ENCODE results near the gene GNL3L.

The GNL3L gene

DNA sequence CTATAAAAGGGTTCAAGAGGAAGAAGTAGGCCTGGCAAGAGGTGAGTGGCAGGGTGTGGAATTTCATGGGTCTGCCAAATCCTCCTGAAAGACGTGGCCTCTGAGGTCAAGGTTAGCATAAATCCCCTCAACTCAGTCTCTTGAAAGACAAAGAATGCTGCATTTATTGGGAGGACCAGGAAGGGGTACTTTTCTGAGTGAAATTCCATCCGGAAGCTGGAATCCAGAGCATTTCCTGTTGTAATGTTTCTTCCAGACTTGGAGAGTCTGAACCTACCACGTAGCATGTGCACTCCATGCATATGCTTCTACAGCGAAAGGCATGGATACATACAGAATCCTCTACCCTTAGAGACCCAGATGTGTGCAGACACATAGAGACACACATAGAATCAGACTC lies 20.6 kb upstream of the GNL3L start:
- Histone ChIP-seq H2AK5ac (ENCODE audit: low read depth, low read length) (no peak overlapping the region), H3K4me2 (ENCODE audit: insufficient read depth, low read length, poor library complexity, severe bottlenecking) (no peak overlapping the region), H2AFZ (ENCODE audit: low read length) (peak overlapping the region; percentile 50), H3K4me3 (ENCODE audit: low read length in 2 of 2) (no peak overlapping the region), H3K14ac (ENCODE audit: low read length) (no peak overlapping the region), H3K23ac (ENCODE audit: low read depth, low read length, poor library complexity) (no peak overlapping the region), H2BK12ac (ENCODE audit: low read length) (no peak overlapping the region), H4K91ac (ENCODE audit: low read depth, low read length, poor library complexity) (no peak overlapping the region), H4K8ac (ENCODE audit: low read depth, low read length) (no peak overlapping the region), H2BK5ac (ENCODE audit: low read length) (no peak overlapping the region), H3K18ac (ENCODE audit: low read length) (no peak overlapping the region), H2BK15ac (ENCODE audit: low read length) (no peak overlapping the region), H3K27ac (replicated peaks; ENCODE audit: low read length) (no peak overlapping the region), H3K9ac (ENCODE audit: low read depth, low read length, poor library complexity) (no peak overlapping the region), H2BK120ac (ENCODE audit: low read depth, low read length) (no peak overlapping the region), H3K27me3 (ENCODE audit: control insufficient read depth in 3 of 3, insufficient read depth in 3 of 3, low read depth in 1 of 3, low read length in 3 of 3) (no peaks in the 10 kb centered on the region), H3K79me1 (ENCODE audit: low read depth, low read length) (no peaks in the 10 kb centered on the region), H3K4me1 (ENCODE audit: control insufficient read depth in 2 of 2, insufficient read depth in 1 of 2, low read depth in 1 of 2, low read length in 2 of 2) (peaks cover 0 to 4% of the 10 kb centered on the region in 2 donors), H3K4ac (ENCODE audit: low read length) (no peak overlapping the region), H3K9me3 (replicated peaks in 1 of 2; ENCODE audit: control insufficient read depth in 2 of 2, insufficient read depth in 1 of 2, low read depth in 1 of 2, low read length in 2 of 2) (peaks cover 0 to 4% of the 10 kb centered on the region in 2 donors), H3K36me3 (replicated peaks in 1 of 2; ENCODE audit: control insufficient read depth in 2 of 2, insufficient read depth in 2 of 2, low read length in 2 of 2) (no peaks in the 10 kb centered on the region)
- DNase-seq (ENCODE audit: low spot score) = no peak
- WGBS, 2 donors (ENCODE audit: extremely low coverage in 2 of 2, insufficient read length in 2 of 2, insufficient replicate concordance in 1 of 2) = no CpG with 5 or more reads among the region's 4 CpGs

DNA sequence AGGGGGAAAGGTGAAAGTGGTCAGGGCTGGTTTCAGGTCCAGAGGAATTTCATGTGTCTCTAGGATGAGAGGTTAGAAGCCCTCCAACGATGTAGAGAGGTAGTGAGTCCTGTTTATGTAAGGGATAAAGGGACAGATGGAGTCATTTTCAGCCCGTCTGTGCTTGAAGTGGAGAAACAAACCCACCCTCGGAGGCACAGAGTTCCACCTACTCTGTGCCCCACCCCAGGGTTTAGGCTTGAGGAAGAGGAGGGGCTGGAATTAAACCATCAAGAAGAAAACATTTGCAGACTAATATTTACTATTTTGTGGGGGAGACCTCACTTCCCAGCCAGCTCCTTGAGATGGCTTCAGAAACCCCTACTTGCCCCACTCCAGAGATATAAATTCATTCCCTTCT lies 868 bp upstream of the GNL3L start:
- Histone ChIP-seq H3K18ac (ENCODE audit: low read length) (no peak overlapping the region), H3K9me3 (replicated peaks in 1 of 2; ENCODE audit: control insufficient read depth in 2 of 2, insufficient read depth in 1 of 2, low read depth in 1 of 2, low read length in 2 of 2) (no peaks in the 10 kb centered on the region), H3K14ac (ENCODE audit: low read length) (no peak overlapping the region), H2BK15ac (ENCODE audit: low read length) (no peak overlapping the region), H3K4me2 (ENCODE audit: insufficient read depth, low read length, poor library complexity, severe bottlenecking) (no peak overlapping the region), H2BK5ac (ENCODE audit: low read length) (no peak overlapping the region), H3K23ac (ENCODE audit: low read depth, low read length, poor library complexity) (no peak overlapping the region), H4K8ac (ENCODE audit: low read depth, low read length) (peak overlapping the region; percentile 7), H4K91ac (ENCODE audit: low read depth, low read length, poor library complexity) (no peak overlapping the region), H2BK12ac (ENCODE audit: low read length) (no peak overlapping the region), H2BK120ac (ENCODE audit: low read depth, low read length) (no peak overlapping the region), H3K36me3 (replicated peaks in 1 of 2; ENCODE audit: control insufficient read depth in 2 of 2, insufficient read depth in 2 of 2, low read length in 2 of 2) (peaks cover 0 to 25% of the 10 kb centered on the region in 2 donors), H3K4ac (ENCODE audit: low read length) (no peak overlapping the region), H3K79me1 (ENCODE audit: low read depth, low read length) (peaks cover 2% of the 10 kb centered on the region), H3K9ac (ENCODE audit: low read depth, low read length, poor library complexity) (no peak overlapping the region), H3K4me3 (ENCODE audit: low read length in 2 of 2) (peak overlapping the region in 1 of 2 donors; percentile 93), H3K27ac (replicated peaks; ENCODE audit: low read length) (no peak overlapping the region), H3K4me1 (ENCODE audit: control insufficient read depth in 2 of 2, insufficient read depth in 1 of 2, low read depth in 1 of 2, low read length in 2 of 2) (peaks cover 2 to 6% of the 10 kb centered on the region in 2 donors), H2AFZ (ENCODE audit: low read length) (peak overlapping the region; percentile 77), H2AK5ac (ENCODE audit: low read depth, low read length) (no peak overlapping the region), H3K27me3 (ENCODE audit: control insufficient read depth in 3 of 3, insufficient read depth in 3 of 3, low read depth in 1 of 3, low read length in 3 of 3) (no peaks in the 10 kb centered on the region)
- no peak for DNase-seq (ENCODE audit: low spot score)
- no CpG with 5 or more reads among the region's 3 CpGs for WGBS, 2 donors (ENCODE audit: extremely low coverage in 2 of 2, insufficient read length in 2 of 2, insufficient replicate concordance in 1 of 2)

DNA sequence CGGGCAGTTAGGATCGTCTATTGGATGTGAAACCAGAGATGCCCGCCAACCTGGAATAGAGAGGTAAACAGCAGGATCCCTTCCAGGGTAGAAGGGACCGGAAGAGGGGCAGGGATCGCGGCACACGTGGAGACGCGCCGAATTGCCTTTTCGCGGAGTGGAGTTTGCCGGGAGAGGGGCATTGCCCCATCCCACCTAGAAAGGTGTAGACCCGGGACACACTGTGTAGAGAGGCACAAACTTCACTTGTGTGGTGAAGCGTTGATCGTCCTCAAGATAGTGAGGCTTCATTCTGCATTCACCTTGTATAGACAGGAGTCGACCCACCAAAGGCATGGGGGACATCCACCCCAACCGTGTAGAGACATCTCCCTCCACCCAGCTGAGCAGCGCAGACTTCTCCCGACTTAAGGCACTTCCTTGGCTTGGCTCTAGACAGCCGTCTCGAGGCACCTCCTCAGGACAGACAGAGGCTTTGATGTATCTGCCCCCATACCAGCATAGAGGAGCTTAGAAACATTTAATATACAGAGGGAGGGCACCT lies 410 bp downstream of the GNL3L start:
- no peak overlapping the region for H3K4ac ChIP-seq (ENCODE audit: low read length)
- no peak overlapping the region for H3K18ac ChIP-seq (ENCODE audit: low read length)
- H3K9me3 ChIP-seq (replicated peaks in 1 of 2; ENCODE audit: control insufficient read depth in 2 of 2, insufficient read depth in 1 of 2, low read depth in 1 of 2, low read length in 2 of 2) = no peaks in the 10 kb centered on the region
- H3K4me1 ChIP-seq (ENCODE audit: control insufficient read depth in 2 of 2, insufficient read depth in 1 of 2, low read depth in 1 of 2, low read length in 2 of 2) = peaks cover 2 to 6% of the 10 kb centered on the region in 2 donors
- no peak overlapping the region for H2BK12ac ChIP-seq (ENCODE audit: low read length)
- no peak overlapping the region for H2BK15ac ChIP-seq (ENCODE audit: low read length)
- WGBS, 2 donors (ENCODE audit: extremely low coverage in 2 of 2, insufficient read length in 2 of 2, insufficient replicate concordance in 1 of 2) = no CpG with 5 or more reads among the region's 22 CpGs
- no peak overlapping the region for H2BK120ac ChIP-seq (ENCODE audit: low read depth, low read length)
- peaks cover 2% of the 10 kb centered on the region for H3K79me1 ChIP-seq (ENCODE audit: low read depth, low read length)
- peak overlapping the region; percentile 49 for H3K4me2 ChIP-seq (ENCODE audit: insufficient read depth, low read length, poor library complexity, severe bottlenecking)
- DNase-seq (ENCODE audit: low spot score) = no peak
- peak overlapping the region; percentile 81 for H3K9ac ChIP-seq (ENCODE audit: low read depth, low read length, poor library complexity)
- H3K23ac ChIP-seq (ENCODE audit: low read depth, low read length, poor library complexity) = no peak overlapping the region
- H2BK5ac ChIP-seq (ENCODE audit: low read length) = no peak overlapping the region
- peak overlapping the region; percentile 82 to 93 for H3K4me3 ChIP-seq (ENCODE audit: low read length in 2 of 2)
- peak overlapping the region; percentile 43 for H3K27ac ChIP-seq (replicated peaks; ENCODE audit: low read length)
- no peak overlapping the region for H3K14ac ChIP-seq (ENCODE audit: low read length)
- no peaks in the 10 kb centered on the region for H3K27me3 ChIP-seq (ENCODE audit: control insufficient read depth in 3 of 3, insufficient read depth in 3 of 3, low read depth in 1 of 3, low read length in 3 of 3)
- H4K91ac ChIP-seq (ENCODE audit: low read depth, low read length, poor library complexity) = no peak overlapping the region
- peaks cover 0 to 28% of the 10 kb centered on the region in 2 donors for H3K36me3 ChIP-seq (replicated peaks in 1 of 2; ENCODE audit: control insufficient read depth in 2 of 2, insufficient read depth in 2 of 2, low read length in 2 of 2)
- no peak overlapping the region for H2AK5ac ChIP-seq (ENCODE audit: low read depth, low read length)
- no peak overlapping the region for H4K8ac ChIP-seq (ENCODE audit: low read depth, low read length)
- H2AFZ ChIP-seq (ENCODE audit: low read length) = peak overlapping the region; percentile 81

DNA sequence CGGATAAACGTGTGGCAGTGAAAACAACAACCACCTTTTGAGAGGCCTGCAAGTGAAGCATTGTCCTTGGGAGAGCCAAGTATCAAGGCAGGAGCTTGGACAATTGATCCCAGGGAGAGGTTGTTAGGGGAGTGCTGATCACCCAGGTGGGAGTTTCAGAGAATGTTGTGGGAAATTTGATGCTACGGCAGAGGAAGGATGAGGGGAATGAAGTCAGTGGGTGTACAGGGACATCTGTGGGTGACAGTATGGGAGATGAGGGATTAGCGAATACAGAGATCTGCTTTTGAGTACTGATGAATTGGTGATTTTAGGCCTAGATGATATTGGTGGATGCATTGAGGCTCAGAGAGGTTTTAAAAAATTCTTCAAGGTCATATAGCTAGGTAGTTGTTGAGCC lies 4.3 kb downstream of the GNL3L start:
- WGBS, 2 donors (ENCODE audit: extremely low coverage in 2 of 2, insufficient read length in 2 of 2, insufficient replicate concordance in 1 of 2) = no CpG with 5 or more reads among the region's 4 CpGs

More for the DNA sequence above, 4.3 kb downstream of the GNL3L start:
- Histone ChIP-seq H3K27ac (replicated peaks; ENCODE audit: low read length) (no peak overlapping the region), H3K14ac (ENCODE audit: low read length) (no peak overlapping the region), H3K4me2 (ENCODE audit: insufficient read depth, low read length, poor library complexity, severe bottlenecking) (no peak overlapping the region), H4K8ac (ENCODE audit: low read depth, low read length) (no peak overlapping the region), H3K4me3 (ENCODE audit: low read length in 2 of 2) (no peak overlapping the region), H3K18ac (ENCODE audit: low read length) (no peak overlapping the region), H3K9me3 (replicated peaks in 1 of 2; ENCODE audit: control insufficient read depth in 2 of 2, insufficient read depth in 1 of 2, low read depth in 1 of 2, low read length in 2 of 2) (no peaks in the 10 kb centered on the region), H3K79me1 (ENCODE audit: low read depth, low read length) (peaks cover 2% of the 10 kb centered on the region), H2BK12ac (ENCODE audit: low read length) (no peak overlapping the region), H3K9ac (ENCODE audit: low read depth, low read length, poor library complexity) (no peak overlapping the region), H2BK120ac (ENCODE audit: low read depth, low read length) (no peak overlapping the region), H3K4ac (ENCODE audit: low read length) (no peak overlapping the region), H3K23ac (ENCODE audit: low read depth, low read length, poor library complexity) (no peak overlapping the region), H3K4me1 (ENCODE audit: control insufficient read depth in 2 of 2, insufficient read depth in 1 of 2, low read depth in 1 of 2, low read length in 2 of 2) (peaks cover 0 to 6% of the 10 kb centered on the region in 2 donors), H3K36me3 (replicated peaks in 1 of 2; ENCODE audit: control insufficient read depth in 2 of 2, insufficient read depth in 2 of 2, low read length in 2 of 2) (peaks cover 1 to 56% of the 10 kb centered on the region in 2 donors), H2BK5ac (ENCODE audit: low read length) (no peak overlapping the region), H4K91ac (ENCODE audit: low read depth, low read length, poor library complexity) (no peak overlapping the region), H2AFZ (ENCODE audit: low read length) (no peak overlapping the region), H3K27me3 (ENCODE audit: control insufficient read depth in 3 of 3, insufficient read depth in 3 of 3, low read depth in 1 of 3, low read length in 3 of 3) (no peaks in the 10 kb centered on the region), H2AK5ac (ENCODE audit: low read depth, low read length) (no peak overlapping the region), H2BK15ac (ENCODE audit: low read length) (no peak overlapping the region)
- DNase-seq (ENCODE audit: low spot score) = no peak

Measured in neuronal stem cell (in vitro differentiated cells).